Heart left ventricle (tissue), 16 donors: ENCODE results near the gene SNX8. TPM values are rescaled to one million over a fixed set of nuclear protein-coding genes. Genes with fewer than 3 reads are reported as not detected.
A peak's percentile ranks its signal among the peaks of the same experiment; 100 is the strongest.

ENCODE experiments used
- ATAC-seq, 4 donors: fragments of 200-7000 bp; cut with Tn5 transposase; one replicate each; pipeline ENCODE4 v1.9.1; 2020 to 2022; ENCODE audit warnings: moderate library complexity in 4 of 4, mild to moderate bottlenecking in 3 of 4, moderate number of reproducible peaks in 1 of 4
- DNase-seq, 5 donors: peaks; one replicate each; pipeline ENCODE4 v3.0.0-alpha.2; 2020
- H3K27ac ChIP-seq, 12 donors: fragments of 200-600 bp; sonication (generic) in 4 of 12; one replicate each; pipeline versions ENCODE4 v1.5.0 to v1.8.0; 2016 to 2022; ENCODE audit warnings: mild to moderate bottlenecking in 2 of 12
- H3K27me3 ChIP-seq, 9 donors: fragments of 200-600 bp; sonication (generic) in 2 of 9; one replicate each; pipeline versions ENCODE4 v1.5.1 to v1.8.0; 2016 to 2022; ENCODE audit warnings: mild to moderate bottlenecking in 3 of 9
- H3K36me3 ChIP-seq, 9 donors: fragments of 200-600 bp; sonication (generic) in 2 of 9; one replicate each; pipeline versions ENCODE4 v1.5.0 to v1.8.0; 2018 to 2022; ENCODE audit warnings: mild to moderate bottlenecking in 2 of 9
- H3K4me1 ChIP-seq, 12 donors: fragments of 200-600 bp; sonication (generic) in 4 of 12; one replicate each; pipeline versions ENCODE4 v1.5.0 to v1.8.0; 2016 to 2022; ENCODE audit warnings: mild to moderate bottlenecking in 3 of 12
- H3K4me3 ChIP-seq, 12 donors: fragments of 200-600 bp; sonication (generic) in 4 of 12; one replicate each; pipeline versions ENCODE4 v1.5.0 to v1.8.0; 2017 to 2022; ENCODE audit warnings: mild to moderate bottlenecking in 9 of 12, moderate library complexity in 4 of 12
- H3K9me3 ChIP-seq, 12 donors: fragments of 200-600 bp; sonication (generic) in 4 of 12; one replicate each; pipeline versions ENCODE4 v1.5.0 to v1.8.0; 2016 to 2022; ENCODE audit warnings: mild to moderate bottlenecking in 1 of 12
- CTCF ChIP-seq, 12 donors: fragments of 200-600 bp; sonication (generic) in 4 of 12; IDR thresholded peaks; one replicate each; pipeline versions ENCODE4 v1.5.0 to v1.8.0; 2018 to 2022; ENCODE audit warnings: antibody characterized with exemption in 12 of 12, mild to moderate bottlenecking in 5 of 12
- POLR2A ChIP-seq, 2 donors: fragments of 450-650 bp; IDR thresholded peaks; one replicate each; pipeline ENCODE4 v1.6.1; 2017; ENCODE audit warnings: antibody characterized with exemption in 2 of 2, mild to moderate bottlenecking in 2 of 2, moderate library complexity in 2 of 2
- WGBS, 4 donors: extraction: QIAGEN DNeasy Blood & Tissue Kit in 2 of 4; methylation state at CpG; one replicate each; pipeline versions ENCODE4 v1.1.5 to v1.1.7; 2013 to 2018; 5-methylcytosine and 5-hydroxymethylcytosine counted together
- intact Hi-C, 10 donors: fragments of 100-400 bp; cut with DNase I; formaldehyde crosslinking; loops; one replicate each; pipeline versions ENCODE4 v1.11.1 to v1.14.2; 2022
- polyA plus RNA-seq, 2 donors: library from polyadenylated mRNA; stranded (reverse); fragments of 200-250 nt; gene quantifications; one replicate each; pipeline ENCODE4 v1.2.3, GENCODE V29; 2013
- total RNA-seq, 9 donors: library from RNA; depleted of rRNA in 2 of 9; stranded (reverse); fragments of >200 nt in 2 of 9; fragmentation: NEBNext Ultra II Directional in 3 of 9; extraction: Animal tissue kit (Norgen Biotek cat#: 25700) in 3 of 9; gene quantifications; one replicate each; pipeline versions ENCODE4 v1.1.0 to v1.2.4, GENCODE V29; 2016 to 2023
- donor health status: ischemic (EF 13 %, LVEDD 7.1; RV severe dilation, severe dysfunction).
- donor health status: healthy with polysubstance abuse.
- donor health status: DM: no; HTN: yes; CAD: no.
- donor health status: DM: no; HTN: no; CAD: no.
- donor health status: ischemic (EF 25% LVEDD 6.9; RV normal size, moderate dysfunction).
- donor health status: ischemic (EF 25% LVEDD 5.7; RV mildly dilated, moderate dysfunction).
- donor health status: healthy.
- donor health status: DM: yes; HTN: yes; CAD: no.
- donor health status: ischemic (EF 35%, LVEDD 5.7; RV mildly dilated, moderate dysfunction).
- donor health status: nonischemic (EF 11% LVEDD 7.7; RV severe dilation, severe dysfunction).
- donor health status: DM: yes; HTN: yes; CAD: no.
- donor health status: PGD.
- donor health status: ischemic (EF 29% LVEDD 5.4; RV normal size, mild dysfunction).
- donor health status: nonischemic (EF 23%, LVEDD 6.1; RV moderate dilation, normal function).

Gene SNX8
- total and polyA plus RNA-seq, 11 donors: 5.4 to 44.6 (median 19.4) TPM

DNA sequence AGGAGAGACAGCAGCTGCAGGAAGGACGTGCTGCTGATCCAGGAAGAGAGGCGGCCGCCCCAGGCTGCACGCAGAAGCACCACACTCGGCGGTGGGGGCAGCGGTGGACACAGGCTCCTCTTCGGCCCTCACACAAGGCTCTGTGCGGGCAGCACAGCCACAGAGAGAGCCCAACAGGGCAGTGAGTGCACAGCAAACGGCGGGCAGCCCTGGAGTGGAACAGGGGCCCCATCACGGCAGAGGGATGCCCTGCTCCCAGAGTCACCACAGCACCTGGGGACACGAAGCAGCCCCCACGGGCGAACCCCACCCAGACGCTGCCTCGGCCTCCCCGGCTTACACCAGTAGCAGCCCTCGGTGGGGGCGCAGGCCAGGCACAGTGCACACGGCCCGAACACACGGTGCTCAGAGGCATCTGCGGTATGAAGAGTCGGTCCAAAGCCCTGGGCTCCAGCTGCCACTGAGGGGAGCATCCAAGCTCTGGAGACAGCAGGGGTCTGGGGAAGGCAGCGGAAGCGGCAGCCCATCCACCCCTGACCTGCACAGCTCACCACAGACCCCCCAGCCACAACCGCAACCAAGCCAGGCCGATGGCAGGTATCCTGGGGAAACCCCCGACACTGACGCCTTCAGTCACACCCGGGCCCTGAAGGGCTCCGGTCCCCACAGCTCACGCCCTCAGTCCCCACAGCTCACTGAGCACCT is 55.4 kb downstream of the SNX8 start:
- H3K27ac ChIP-seq: no peak overlapping the region
- ATAC-seq (no peak), DNase-seq (peak in 1 of 5 donors; percentile 17)
- H3K36me3 ChIP-seq: peaks cover 0 to 64% (median 30%) of the 10 kb centered on the region in 9 donors
- H3K4me3 ChIP-seq: no peak overlapping the region
- 92 to 96% (median 95%) methylated on average over 23 to 34 of the region's 34 CpGs for WGBS, 4 donors
- no peaks in the 10 kb centered on the region for H3K9me3 ChIP-seq
- no peaks in the 10 kb centered on the region for H3K27me3 ChIP-seq
- peaks cover 0 to 4% (median 0%) of the 10 kb centered on the region in 12 donors for H3K4me1 ChIP-seq
- no peak for TF ChIP-seq POLR2A (IDR thresholded peaks at IDR 0.05)
- no peak for TF ChIP-seq CTCF (IDR thresholded peaks at IDR 0.05)
- intact Hi-C loops: no loop called here

DNA sequence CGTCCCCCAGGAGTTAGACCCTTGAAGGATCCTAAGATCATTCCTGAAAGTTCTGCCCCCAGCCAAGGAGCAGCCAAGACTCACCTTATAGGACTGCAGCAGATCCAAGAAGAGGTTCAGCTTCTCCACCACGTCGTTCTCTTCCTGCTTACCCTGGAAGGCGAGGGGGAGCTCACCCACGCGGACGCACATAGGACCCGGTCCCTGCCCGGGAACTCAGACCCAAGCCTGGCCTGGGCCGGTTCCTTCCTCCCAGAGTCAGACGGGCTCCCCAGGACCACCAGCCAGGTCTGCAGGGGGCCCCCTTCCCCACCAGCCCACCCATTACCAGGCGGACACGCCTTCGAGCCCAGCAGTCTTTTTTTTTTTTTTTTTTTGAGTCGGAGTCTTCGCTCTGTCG is 56.6 kb downstream of the SNX8 start:
- peaks cover 0 to 61% (median 23%) of the 10 kb centered on the region in 9 donors for H3K36me3 ChIP-seq
- H3K4me3 ChIP-seq: no peak overlapping the region
- no peak overlapping the region for H3K27ac ChIP-seq
- TF ChIP-seq CTCF (IDR thresholded peaks at IDR 0.05) (no peak), POLR2A (IDR thresholded peaks at IDR 0.05) (no peak)
- H3K9me3 ChIP-seq: no peaks in the 10 kb centered on the region
- H3K4me1 ChIP-seq: peaks cover 0 to 4% (median 0%) of the 10 kb centered on the region in 12 donors
- no peaks in the 10 kb centered on the region for H3K27me3 ChIP-seq
- no peak for ATAC-seq
- DNase-seq: peak in 1 of 5 donors; percentile 4
- intact Hi-C loops: no loop called here
- WGBS, 4 donors: 92 to 97% (median 94%) methylated on average over 17 of the region's 17 CpGs

GRCh38 chr7:2257046-2257551 is 57.1 kb downstream of the SNX8 start:
- TF ChIP-seq POLR2A (IDR thresholded peaks at IDR 0.05) (no peak), CTCF (IDR thresholded peaks at IDR 0.05) (no peak)
- H3K36me3 ChIP-seq: peaks cover 0 to 61% (median 20%) of the 10 kb centered on the region in 9 donors
- 93 to 97% (median 96%) methylated on average over 25 to 38 of the region's 38 CpGs for WGBS, 4 donors
- H3K4me3 ChIP-seq: no peak overlapping the region
- H3K9me3 ChIP-seq: no peaks in the 10 kb centered on the region
- peaks cover 0 to 4% (median 0%) of the 10 kb centered on the region in 12 donors for H3K4me1 ChIP-seq
- no peak overlapping the region for H3K27ac ChIP-seq
- no peaks in the 10 kb centered on the region for H3K27me3 ChIP-seq
- intact Hi-C loops: no loop called here
- ATAC-seq (no peak), DNase-seq (peak in 1 of 5 donors; percentile 29)

- ATAC-seq: no peak
- TF ChIP-seq CTCF (IDR thresholded peaks at IDR 0.05): no peak
- TF ChIP-seq POLR2A (IDR thresholded peaks at IDR 0.05): no peak
- no peaks in the 10 kb centered on the region for H3K27me3 ChIP-seq
- intact Hi-C loops: no loop called here
- H3K9me3 ChIP-seq: no peaks in the 10 kb centered on the region
- peaks cover 0 to 4% (median 0%) of the 10 kb centered on the region in 12 donors for H3K4me1 ChIP-seq
- 94 to 96% (median 95%) methylated on average over 40 to 44 of the region's 44 CpGs for whole genome bisulfite sequencing, 4 donors
- peaks cover 0 to 63% (median 20%) of the 10 kb centered on the region in 9 donors for H3K36me3 ChIP-seq
- peak in 1 of 5 donors; percentile 17 for DNase-seq
- no peak overlapping the region for H3K27ac ChIP-seq
- H3K4me3 ChIP-seq: no peak overlapping the region
Measured at GRCh38 chr7:2256306-2257045, 57.8 kb downstream of the SNX8 start.
